DLD1 (cell line): ENCODE measurements around the gene FAM83D.
"Not testable (repeated sequence)": the region's sequence is repeated elsewhere in the genome, so short reads cannot be mapped to it uniquely, and the experiment has no call there.

ENCODE experiments used
- in situ Hi-C: cut with HindIII; loops from 2 replicates; pipeline ENCODE4 v1.10.0; 2017; ENCODE audit warnings: low sequenced_read_pairs

FAM83D gene

DNA sequence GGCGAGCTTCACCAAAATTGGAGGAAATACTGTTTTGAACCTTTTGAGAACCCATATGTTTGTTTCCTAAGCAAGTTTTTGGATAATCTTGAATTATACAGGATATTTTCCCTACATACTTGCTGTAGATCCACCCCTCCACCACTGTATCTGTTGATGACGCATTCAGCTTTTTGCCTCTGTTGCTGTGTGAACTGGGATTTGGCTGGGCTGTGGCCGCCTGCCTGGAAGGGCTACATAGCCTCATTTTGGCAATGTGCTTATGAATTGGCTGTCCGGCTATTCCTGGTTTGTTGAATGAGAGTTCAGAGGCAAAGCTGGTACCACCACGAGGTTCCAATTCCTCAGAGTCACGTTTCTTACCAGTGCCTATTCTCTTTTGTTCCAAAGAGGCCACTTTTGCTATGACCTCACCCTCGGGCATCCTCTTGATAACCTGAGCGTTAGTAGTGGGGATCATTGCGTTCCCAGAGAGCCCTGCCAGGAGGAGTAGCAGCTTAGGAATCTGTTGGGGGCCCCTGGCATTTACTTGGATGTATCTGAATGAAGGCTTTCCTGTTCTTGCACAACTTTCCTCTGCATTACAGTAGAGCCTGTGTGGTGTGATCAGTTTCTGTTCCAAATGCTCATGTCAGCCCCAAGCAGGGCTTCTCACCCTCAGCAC is 6.4 kb downstream of the FAM83D start:
- in situ Hi-C loops: no loop called here

GRCh38 chr20:38934530-38934929 is 8.3 kb downstream of the FAM83D start:
- in situ Hi-C loops: no loop called here

GRCh38 chr20:38935285-38935684 is 9.1 kb downstream of the FAM83D start:
- in situ Hi-C loops: no loop called here

DNA sequence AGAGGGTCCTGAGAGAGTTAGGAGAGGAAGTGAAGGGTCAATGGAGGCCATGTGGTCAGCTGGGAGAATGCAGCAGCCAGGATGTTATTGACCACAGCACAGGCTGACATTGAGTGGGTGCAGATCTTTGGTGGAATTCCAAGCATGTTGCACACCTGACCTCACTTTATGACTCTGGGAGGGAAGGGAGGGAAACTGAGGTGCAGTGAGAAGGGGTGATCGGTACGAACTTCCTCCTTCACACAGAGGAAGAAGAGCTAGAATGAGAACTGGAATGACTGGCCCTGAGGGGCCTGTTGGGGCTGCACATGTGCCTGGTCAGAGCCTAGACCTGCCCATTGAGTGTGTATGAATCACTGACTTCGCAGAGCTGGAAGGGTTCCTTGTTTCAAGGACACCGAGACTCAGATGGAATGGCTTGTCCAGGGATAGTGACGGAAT is 9.8 kb downstream of the FAM83D start:
- in situ Hi-C loops: no loop called here

GRCh38 chr20:38937000-38937399 is 10.8 kb downstream of the FAM83D start:
- in situ Hi-C loops: no loop called here

GRCh38 chr20:38937978-38938473 is 11.8 kb downstream of the FAM83D start:
- in situ Hi-C loops: no loop called here

DNA sequence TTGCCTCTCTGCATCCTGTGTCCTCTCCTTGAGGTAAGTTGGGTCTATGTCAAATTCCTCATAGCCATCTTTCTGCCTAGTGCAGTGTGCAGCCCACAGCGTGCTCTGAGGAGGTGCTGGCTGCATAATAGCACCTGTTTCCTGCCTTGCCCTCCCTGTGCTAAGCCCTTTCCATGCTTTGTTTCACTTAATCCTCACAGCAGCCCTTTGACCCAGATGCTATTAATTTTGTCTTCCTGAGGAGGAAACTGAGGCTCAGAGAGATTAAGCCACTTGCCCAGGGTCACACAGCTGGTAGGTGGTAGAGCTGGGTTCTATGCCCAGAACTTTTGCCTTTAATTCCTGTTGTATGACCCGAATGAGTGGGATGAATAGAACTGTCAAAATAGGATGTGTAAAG is 13.5 kb downstream of the FAM83D start:
- in situ Hi-C loops: no loop called here

DNA sequence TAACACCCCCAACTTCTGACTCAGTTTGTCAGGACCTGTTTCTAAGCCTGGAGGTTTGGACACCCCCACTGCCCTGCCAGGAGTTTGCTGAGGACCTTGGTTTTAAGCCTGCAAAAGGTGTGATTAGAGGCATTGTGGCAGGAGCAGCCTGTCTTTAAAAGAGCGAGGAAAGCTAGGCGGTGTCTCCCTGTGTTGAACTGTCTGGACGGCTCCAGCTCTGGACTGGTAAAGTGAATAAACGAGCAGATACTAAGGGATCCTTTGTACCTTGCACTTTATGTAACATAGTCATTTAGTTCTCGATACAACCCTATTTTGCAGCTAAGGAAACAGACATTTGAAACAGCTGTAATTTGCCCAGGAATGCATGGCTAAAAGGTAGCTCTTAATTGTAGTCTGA is 14.4 kb downstream of the FAM83D start:
- in situ Hi-C loops: no loop called here

DNA sequence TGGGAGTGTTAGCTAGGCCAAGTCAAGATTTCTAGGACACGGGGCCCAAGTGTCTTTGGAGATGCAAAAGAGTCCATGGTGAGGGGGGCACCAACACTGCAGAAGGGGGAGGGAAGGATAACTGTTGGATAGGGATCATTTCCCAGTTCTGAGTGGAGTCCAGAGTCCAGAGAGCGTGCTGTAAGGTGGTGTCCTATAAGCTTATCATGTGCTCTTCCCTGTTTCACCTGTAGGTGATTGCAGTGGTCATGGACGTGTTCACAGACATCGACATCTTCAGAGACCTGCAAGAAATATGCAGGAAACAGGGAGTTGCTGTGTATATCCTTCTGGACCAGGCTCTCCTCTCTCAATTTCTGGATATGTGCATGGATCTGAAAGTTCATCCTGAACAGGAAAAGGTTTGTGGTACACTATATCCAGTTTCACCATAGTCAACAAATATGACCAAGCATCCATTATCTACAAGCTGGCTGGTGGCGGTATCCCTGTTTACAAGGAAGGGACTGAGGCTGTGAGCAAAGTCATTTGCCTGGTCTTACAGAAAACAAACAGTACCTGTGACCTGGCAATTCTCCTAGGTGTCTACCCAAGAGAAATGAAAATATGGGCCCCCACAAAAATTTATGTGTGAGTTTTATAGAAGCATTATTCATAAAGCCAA is 15.6 kb downstream of the FAM83D start:
- in situ Hi-C loops: no loop called here

DNA sequence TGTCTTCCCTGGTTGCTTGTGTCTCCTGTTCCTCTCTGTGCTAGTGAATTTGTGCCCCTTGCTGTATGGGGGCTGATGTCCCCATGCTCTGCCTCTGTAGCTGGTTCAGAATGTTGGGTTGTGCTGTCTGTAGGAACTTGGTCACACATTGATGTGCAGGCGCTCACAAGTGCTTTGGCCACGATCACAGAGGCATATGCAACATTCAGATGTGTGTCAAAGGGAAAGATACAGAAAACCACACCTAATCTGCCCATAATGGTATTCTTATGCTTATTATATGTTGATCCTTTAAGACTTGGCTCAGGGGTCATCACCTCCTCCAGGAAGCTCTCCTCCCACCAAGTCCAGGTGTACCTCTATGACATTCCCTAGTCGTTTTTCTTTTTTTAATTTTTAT is 18.8 kb downstream of the FAM83D start:
- in situ Hi-C loops: no loop called here

GRCh38 chr20:38946836-38947235 is 20.6 kb downstream of the FAM83D start:
- in situ Hi-C loops: no loop called here

- in situ Hi-C loops: no loop called here
These were observed 21.7 kb downstream of the FAM83D start for GRCh38 chr20:38947931-38948362.

DNA sequence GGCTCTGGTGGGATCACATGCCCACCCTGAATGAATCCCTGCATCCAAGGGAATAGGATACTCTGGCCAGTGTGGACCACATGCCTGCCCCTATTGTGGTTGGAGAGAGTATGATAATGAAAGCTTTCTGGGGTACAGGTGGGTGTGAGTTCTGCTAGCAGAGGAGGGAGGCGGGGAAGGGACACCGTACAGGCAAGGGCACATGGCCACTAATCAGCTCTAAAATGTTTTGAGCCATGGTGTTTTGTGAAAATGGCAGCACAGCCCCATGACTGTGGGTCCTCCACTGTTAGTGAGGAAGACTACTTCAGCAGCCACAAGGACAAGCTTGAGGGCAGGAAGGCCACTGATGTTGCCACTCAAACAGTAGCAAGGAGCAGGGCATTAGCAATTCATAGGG is 24.0 kb downstream of the FAM83D start:
- in situ Hi-C loops: no loop called here

- in situ Hi-C loops: no loop called here
These were observed 25.4 kb downstream of the FAM83D start for GRCh38 chr20:38951611-38952010.

DNA sequence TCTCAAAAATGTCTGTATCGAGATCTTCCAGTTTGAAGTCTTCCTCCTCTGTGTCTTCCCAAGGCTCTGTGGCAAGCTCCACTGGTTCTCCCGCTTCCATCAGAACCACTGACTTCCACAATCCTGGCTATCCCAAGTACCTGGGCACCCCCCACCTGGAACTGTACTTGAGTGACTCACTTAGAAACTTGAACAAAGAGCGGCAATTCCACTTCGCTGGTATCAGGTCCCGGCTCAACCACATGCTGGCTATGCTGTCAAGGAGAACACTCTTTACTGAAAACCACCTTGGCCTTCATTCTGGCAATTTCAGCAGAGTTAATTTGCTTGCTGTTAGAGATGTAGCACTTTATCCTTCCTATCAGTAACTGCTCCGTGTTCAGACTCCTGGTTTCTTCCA is 25.9 kb downstream of the FAM83D start:
- in situ Hi-C loops: no loop called here

DNA sequence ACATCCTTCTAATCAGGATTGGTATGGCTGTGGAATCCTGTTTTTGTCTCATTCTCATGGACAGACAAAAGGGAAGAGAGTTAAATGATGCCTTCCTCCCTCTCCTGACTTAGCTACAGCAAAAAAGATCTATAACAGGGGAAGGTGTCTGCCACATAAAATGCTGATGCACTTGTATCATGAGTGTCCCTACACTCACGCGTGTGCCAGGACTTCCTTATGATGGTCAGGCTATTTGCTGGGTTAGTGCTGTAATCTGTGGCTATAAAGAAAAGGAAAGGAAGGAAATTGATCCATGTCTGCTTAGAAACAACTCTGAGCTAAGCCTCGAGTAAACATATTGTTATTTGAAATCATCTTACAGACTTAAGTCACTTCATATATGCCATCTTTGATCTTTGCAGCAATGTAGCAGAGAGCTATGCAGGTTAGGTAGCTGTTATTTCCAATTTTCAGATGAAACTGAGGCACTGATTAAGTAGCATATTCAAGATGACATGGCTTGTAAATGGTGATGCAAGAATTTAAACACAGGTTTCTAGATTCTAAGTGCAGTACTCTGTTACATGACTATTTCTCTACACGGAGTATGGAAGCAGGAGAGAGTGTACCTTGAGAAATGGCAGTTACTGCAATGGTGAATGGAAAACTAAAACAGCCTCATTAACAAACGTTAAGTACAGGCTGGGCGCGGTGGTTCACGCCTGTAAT is 27.6 kb downstream of the FAM83D start:
- in situ Hi-C loops: no loop called here

GRCh38 chr20:38957235-38957876 is 31.1 kb downstream of the FAM83D start:
- in situ Hi-C loops: no loop called here

GRCh38 chr20:38957915-38958485 is 31.8 kb downstream of the FAM83D start:
- in situ Hi-C loops: no loop called here

GRCh38 chr20:38960187-38960687 is 34.0 kb downstream of the FAM83D start:
- in situ Hi-C loops: not testable (repeated sequence)

- in situ Hi-C loops: no loop called here
These were observed 35.4 kb downstream of the FAM83D start for GRCh38 chr20:38961530-38962043.
